HEK293T (cell line): ENCODE data around the gene GNB1L.

ENCODE experiments used
- BHLHE40 ChIP-seq: fragments of 450-650 bp; IDR thresholded peaks from 2 replicates; pipeline ENCODE4 v1.6.1; 2016; ENCODE audit warnings: mild to moderate bottlenecking, moderate library complexity, borderline replicate concordance
- CTBP1 ChIP-seq: fragments of 450-650 bp; IDR thresholded peaks from 2 replicates; pipeline ENCODE4 v1.6.1; 2016; ENCODE audit warnings: borderline replicate concordance
- ELF4 ChIP-seq: fragments of 450-650 bp; IDR thresholded peaks from 2 replicates; pipeline ENCODE4 v1.6.1; 2017; ENCODE audit warnings: antibody characterized with exemption
- FOXA1 ChIP-seq: fragments of 450-650 bp; IDR thresholded peaks from 2 replicates; pipeline ENCODE4 v1.6.1; 2016; ENCODE audit warnings: mild to moderate bottlenecking
- FOXK2 ChIP-seq: fragments of 450-650 bp; IDR thresholded peaks from 2 replicates; pipeline ENCODE4 v1.6.1; 2016; ENCODE audit warnings: mild to moderate bottlenecking
- FOXM1 ChIP-seq: fragments of 450-650 bp; IDR thresholded peaks from 2 replicates; pipeline ENCODE4 v1.6.1; 2017; ENCODE audit warnings: mild to moderate bottlenecking, borderline replicate concordance
- L3MBTL2 ChIP-seq: fragments of 450-650 bp; conservative IDR thresholded peaks from 2 replicates; pipeline ENCODE4 v1.6.1; 2016; ENCODE audit warnings: mild to moderate bottlenecking
- PKNOX1 ChIP-seq: fragments of 450-650 bp; IDR thresholded peaks from 2 replicates; pipeline ENCODE4 v1.6.1; 2016
- SP1 ChIP-seq: fragments of 450-650 bp; IDR thresholded peaks from 2 replicates; pipeline ENCODE4 v1.6.1; 2017
- SUZ12 ChIP-seq: fragments of 450-650 bp; IDR thresholded peaks from 2 replicates; pipeline ENCODE4 v1.6.1; 2016; ENCODE audit warnings: mild to moderate bottlenecking
- TARDBP ChIP-seq: fragments of 450-650 bp; IDR thresholded peaks from 2 replicates; pipeline ENCODE4 v1.6.1; 2016
- ZNF384 ChIP-seq: fragments of 450-650 bp; IDR thresholded peaks from 2 replicates; pipeline ENCODE4 v1.6.1; 2016

DNA sequence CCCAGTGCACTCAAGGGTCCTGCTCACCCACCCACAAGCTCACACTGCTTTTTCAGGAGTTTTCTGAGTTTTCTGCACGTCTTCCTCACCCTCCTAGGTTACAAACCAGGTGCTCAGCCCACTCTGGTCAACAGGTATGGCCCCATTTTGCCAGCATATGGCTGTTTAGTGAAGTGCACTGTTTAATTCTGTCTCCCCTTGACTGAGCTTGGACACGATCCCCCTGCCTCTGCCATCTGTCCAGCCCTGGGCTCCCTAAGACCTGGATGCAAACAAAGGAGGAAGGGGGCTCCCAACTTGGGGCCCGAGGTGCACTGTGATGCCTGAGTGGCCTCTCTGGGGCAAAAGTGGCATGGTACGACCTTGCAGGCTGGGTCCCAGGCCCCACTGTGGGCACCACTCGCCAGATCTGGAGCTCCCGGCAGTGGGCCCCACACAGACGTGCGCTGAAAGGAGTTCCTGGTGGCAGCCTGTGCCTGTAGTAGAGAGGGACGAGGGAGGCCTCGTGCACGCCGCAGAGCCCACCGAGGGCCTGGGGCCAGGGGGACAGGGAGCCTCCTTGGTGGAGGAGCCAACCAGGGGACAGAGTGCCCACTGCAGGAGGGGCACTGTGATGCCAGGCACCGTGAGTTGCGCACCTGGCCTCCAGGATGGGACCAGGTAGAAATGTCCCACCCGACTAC is 49.6 kb upstream of the GNB1L start:
- TF ChIP-seq BHLHE40, result no peak
- TF ChIP-seq CTBP1, result no peak
- no peak for TF ChIP-seq ELF4
- TF ChIP-seq PKNOX1, result no peak
- no peak for TF ChIP-seq TARDBP
- TF ChIP-seq SUZ12, result no peak
- TF ChIP-seq ZNF384, result no peak
- TF ChIP-seq FOXA1, result no peak
- TF ChIP-seq FOXM1, result no peak
- no peak for TF ChIP-seq SP1
- TF ChIP-seq L3MBTL2, result no peak
- no peak for TF ChIP-seq FOXK2
